Measurements from ENCODE around the gene ROCK2. TPM values are rescaled to one million over a fixed set of nuclear protein-coding genes. Genes with fewer than 3 reads are reported as not detected.

ROCK2 gene
- total and polyA plus RNA-seq, 2 of the 13 experiments (the other 11 are each of a cell fraction or from before 2014, with no cell fraction given) = 38.1 to 119 TPM

GRCh38 chr2:11357428-11357972 is 13.1 kb upstream of the ROCK2 start (continued):
- TF ChIP-seq, protein P1, sequence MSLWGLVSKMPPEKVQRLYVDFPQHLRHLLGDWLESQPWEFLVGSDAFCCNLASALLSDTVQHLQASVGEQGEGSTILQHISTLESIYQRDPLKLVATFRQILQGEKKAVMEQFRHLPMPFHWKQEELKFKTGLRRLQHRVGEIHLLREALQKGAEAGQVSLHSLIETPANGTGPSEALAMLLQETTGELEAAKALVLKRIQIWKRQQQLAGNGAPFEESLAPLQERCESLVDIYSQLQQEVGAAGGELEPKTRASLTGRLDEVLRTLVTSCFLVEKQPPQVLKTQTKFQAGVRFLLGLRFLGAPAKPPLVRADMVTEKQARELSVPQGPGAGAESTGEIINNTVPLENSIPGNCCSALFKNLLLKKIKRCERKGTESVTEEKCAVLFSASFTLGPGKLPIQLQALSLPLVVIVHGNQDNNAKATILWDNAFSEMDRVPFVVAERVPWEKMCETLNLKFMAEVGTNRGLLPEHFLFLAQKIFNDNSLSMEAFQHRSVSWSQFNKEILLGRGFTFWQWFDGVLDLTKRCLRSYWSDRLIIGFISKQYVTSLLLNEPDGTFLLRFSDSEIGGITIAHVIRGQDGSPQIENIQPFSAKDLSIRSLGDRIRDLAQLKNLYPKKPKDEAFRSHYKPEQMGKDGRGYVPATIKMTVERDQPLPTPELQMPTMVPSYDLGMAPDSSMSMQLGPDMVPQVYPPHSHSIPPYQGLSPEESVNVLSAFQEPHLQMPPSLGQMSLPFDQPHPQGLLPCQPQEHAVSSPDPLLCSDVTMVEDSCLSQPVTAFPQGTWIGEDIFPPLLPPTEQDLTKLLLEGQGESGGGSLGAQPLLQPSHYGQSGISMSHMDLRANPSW (CRISPR knock-in tag; IDR thresholded peaks at IDR 0.05; ENCODE audit: borderline replicate concordance) = peak; percentile 98
- TF ChIP-seq, protein P2, sequence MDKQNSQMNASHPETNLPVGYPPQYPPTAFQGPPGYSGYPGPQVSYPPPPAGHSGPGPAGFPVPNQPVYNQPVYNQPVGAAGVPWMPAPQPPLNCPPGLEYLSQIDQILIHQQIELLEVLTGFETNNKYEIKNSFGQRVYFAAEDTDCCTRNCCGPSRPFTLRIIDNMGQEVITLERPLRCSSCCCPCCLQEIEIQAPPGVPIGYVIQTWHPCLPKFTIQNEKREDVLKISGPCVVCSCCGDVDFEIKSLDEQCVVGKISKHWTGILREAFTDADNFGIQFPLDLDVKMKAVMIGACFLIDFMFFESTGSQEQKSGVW (CRISPR knock-in tag; IDR thresholded peaks at IDR 0.05; ENCODE audit: borderline replicate concordance) = no peak; the same call in 1 of the 2 replicates
- TF ChIP-seq ADNP (CRISPR knock-in tag; IDR thresholded peaks at IDR 0.05) (peak; percentile 91), CCAR2 (optimal IDR thresholded peaks at IDR 0.05; ENCODE audit: low read depth, low read length) (peak; percentile 93), PRPF4 (IDR thresholded peaks at IDR 0.05; ENCODE audit: low read depth, low read length, poor library complexity, severe bottlenecking) (no peak), MTF2 (CRISPR knock-in tag; IDR thresholded peaks at IDR 0.05; ENCODE audit: borderline replicate concordance) (no peak), MAZ (IDR thresholded peaks at IDR 0.05; ENCODE audit: borderline replicate concordance, low read depth, low read length) (peak; percentile 77), MAZ (CRISPR knock-in tag; IDR thresholded peaks at IDR 0.05; ENCODE audit: low read depth) (peak; percentile 97), ZNF441 (CRISPR knock-in tag; IDR thresholded peaks at IDR 0.05; ENCODE audit: borderline replicate concordance) (no peak; the same call in 1 of the 2 replicates), SATB2 (CRISPR knock-in tag; IDR thresholded peaks at IDR 0.05) (peak; percentile 96), ZNF646 (CRISPR knock-in tag; IDR thresholded peaks at IDR 0.05) (peak; percentile 78), EHMT2 (IDR thresholded peaks at IDR 0.05; ENCODE audit: borderline replicate concordance, low read depth, low read length) (peak; percentile 76; the same call in 1 of the 2 replicates), CBFB (CRISPR knock-in tag; IDR thresholded peaks at IDR 0.05) (peak; percentile 98), CEBPB (IDR thresholded peaks at IDR 0.05; ENCODE audit: borderline replicate concordance, low read depth, low read length) (peak; percentile 100), TFDP2 (CRISPR knock-in tag; IDR thresholded peaks at IDR 0.05) (peak; percentile 90)
- TF ChIP-seq, protein P3, sequence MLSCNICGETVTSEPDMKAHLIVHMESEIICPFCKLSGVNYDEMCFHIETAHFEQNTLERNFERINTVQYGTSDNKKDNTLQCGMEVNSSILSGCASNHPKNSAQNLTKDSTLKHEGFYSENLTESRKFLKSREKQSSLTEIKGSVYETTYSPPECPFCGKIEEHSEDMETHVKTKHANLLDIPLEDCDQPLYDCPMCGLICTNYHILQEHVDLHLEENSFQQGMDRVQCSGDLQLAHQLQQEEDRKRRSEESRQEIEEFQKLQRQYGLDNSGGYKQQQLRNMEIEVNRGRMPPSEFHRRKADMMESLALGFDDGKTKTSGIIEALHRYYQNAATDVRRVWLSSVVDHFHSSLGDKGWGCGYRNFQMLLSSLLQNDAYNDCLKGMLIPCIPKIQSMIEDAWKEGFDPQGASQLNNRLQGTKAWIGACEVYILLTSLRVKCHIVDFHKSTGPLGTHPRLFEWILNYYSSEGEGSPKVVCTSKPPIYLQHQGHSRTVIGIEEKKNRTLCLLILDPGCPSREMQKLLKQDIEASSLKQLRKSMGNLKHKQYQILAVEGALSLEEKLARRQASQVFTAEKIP (CRISPR knock-in tag; IDR thresholded peaks at IDR 0.05; ENCODE audit: borderline replicate concordance) = no peak

Data from HepG2 (cell line).